ENCODE measurements around the gene PLOD1.

Gene PLOD1

GRCh38 chr1:11942280-11942679, 7.8 kb downstream of the PLOD1 start:
- no peak for DNase-seq

GRCh38 chr1:11943619-11944018, 9.1 kb downstream of the PLOD1 start:
- no peak for DNase-seq

GRCh38 chr1:11944358-11944931, 9.9 kb downstream of the PLOD1 start:
- DNase-seq, result no peak

DNA sequence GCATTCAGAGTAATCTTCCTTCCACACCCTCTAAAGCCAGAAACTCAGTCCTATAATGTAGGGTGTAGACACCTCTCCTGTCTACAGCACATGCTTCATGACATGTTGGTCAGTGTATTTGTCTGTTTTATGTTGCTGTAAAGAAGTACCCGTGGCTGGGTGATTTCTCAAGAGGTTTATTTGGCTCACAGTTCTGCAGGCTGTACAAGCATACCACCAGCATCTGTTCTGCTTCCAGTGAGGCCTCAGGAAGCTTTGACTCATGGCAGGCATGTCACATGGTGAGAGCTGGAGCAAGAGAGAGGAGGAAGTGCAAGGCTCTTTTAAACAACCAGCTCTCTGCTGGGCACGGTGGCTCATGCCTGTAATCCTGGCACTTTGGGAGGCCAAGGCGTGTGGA, 12.1 kb downstream of the PLOD1 start:
- DNase-seq, result peak; percentile 21

DNA sequence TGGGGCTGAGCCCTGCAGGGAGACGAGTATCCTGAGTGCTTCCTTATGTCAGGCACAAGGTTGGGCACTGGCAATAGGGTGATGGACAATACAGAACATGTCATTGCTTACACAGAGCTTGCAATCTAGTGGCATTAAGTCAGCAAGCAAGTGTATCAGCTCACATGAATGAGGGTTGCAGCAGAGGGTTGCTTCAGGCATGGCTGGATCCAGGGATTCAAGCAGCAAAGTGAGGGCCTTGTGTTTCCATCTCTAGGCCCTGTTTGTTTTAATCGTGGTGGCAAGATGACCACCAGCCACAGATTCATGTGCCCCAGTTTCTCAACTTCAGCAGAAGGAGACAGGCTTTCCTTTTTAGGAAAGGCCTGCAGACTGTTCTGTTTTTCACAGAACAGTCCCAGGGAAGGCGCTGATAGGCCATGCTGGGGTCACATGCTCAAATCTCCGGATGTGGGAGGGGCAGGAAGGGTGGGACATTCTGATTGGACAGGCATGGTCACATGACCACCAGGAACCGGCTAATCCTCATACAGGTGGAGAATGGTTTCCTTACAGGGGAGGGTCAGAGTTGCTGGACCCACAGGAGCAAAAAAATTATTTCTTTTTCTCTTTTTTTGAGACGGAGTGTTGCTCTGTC, 14.4 kb downstream of the PLOD1 start:
- DNase-seq, result peak; percentile 44

- no peak for DNase-seq
Measured at GRCh38 chr1:11951901-11952300, 17.4 kb downstream of the PLOD1 start.

DNA sequence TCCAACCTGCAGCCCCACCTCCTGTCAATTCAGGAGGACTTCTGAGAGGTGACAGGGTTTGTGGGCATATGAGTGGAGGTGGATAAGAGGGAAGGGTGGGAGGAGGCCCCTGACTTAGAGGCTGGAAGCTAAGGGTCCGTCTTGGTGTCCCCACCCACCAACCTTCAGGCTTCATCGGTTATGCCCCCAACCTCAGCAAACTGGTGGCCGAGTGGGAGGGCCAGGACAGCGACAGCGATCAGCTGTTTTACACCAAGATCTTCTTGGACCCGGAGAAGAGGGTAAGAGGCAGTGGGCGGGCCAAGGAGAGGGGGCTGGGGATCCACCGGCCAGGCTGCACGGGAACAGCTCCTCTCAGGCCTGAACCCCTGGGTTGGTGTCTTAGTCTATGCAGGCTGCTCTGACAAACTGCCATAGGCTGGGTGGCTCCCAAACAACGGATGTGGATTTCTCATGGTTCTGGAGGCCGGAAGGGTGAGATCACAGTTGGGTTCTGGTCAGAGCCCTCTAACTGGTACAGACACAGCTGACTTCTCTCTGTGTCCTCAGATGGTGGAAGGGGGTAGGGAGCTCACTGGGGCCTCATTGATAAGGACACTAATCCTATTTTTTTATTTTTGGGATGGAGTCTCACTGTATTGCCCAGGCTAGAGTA, 18.1 kb downstream of the PLOD1 start:
- DNase-seq, result no peak

DNA sequence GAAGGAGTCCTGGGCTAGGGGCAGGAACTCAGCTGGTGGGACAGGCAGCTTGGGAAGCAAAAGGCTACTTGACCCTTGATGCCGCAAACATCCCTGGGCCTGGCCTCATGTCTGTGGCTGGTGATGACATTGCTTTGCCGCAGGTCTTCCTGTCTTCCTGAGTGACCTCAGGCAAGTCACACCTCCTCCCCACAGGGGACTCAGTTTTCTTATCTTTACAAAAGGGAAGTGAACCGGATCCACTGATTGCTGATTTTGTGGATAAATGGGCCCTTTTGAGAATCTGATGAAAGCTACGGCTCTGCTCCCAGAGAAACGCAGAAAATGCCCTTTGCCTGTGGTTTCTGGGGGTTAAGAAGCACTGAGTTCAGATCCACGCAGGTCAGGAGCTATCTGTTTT, 20.7 kb downstream of the PLOD1 start:
- DNase-seq, result no peak

- no peak for DNase-seq
Measured at GRCh38 chr1:11957398-11957797, 22.9 kb downstream of the PLOD1 start.

DNA sequence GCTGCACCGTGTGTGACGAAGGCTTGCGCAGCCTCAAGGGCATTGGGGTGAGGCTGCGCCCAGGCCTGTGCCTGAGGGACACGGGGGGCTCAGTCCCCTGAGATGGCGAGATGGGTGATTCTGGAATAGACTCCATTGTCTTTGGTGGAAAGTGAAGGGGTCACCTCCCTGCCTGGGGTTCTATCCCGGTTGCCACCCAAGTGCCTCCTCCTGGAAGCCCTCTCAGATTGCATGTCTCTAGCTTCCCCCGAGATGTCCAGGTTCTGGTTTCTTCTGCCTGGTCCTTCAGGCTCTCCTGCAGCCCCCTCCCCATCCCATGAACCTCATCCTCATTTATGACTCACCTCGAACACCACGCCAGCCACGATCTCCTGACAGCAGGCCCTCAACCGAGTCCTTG, 23.4 kb downstream of the PLOD1 start:
- no peak for DNase-seq

GRCh38 chr1:11960276-11960675, 25.8 kb downstream of the PLOD1 start:
- no peak for DNase-seq

GRCh38 chr1:11960715-11961114, 26.2 kb downstream of the PLOD1 start:
- no peak for DNase-seq

- DNase-seq, result no peak
Measured at GRCh38 chr1:11961230-11961629, 26.7 kb downstream of the PLOD1 start.

DNA sequence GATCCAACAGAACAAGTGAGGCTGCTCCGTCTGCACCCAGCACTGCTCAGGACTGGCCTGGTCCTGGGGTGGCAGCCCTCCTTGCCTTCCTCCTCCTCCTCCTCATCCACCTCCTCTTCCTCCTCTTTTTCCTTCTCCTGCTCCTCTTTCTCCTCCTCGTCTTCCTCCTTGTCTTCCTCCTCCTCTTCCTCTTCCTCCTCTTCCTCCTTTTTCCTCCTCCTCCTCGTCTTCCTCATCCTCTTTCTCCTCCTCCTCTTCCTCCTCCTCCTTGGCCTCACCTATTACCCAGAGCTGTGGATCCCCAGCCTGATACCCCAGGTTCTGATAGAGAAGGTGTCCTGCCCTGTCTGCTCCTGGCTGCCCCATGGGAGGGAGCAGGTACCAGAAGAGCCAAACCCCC, 29.1 kb downstream of the PLOD1 start:
- no peak for DNase-seq

- DNase-seq, result no peak
Measured at GRCh38 chr1:11964656-11965055, 30.1 kb downstream of the PLOD1 start.

- no peak for DNase-seq
Measured at GRCh38 chr1:11967028-11967547, 32.6 kb downstream of the PLOD1 start.

DNA sequence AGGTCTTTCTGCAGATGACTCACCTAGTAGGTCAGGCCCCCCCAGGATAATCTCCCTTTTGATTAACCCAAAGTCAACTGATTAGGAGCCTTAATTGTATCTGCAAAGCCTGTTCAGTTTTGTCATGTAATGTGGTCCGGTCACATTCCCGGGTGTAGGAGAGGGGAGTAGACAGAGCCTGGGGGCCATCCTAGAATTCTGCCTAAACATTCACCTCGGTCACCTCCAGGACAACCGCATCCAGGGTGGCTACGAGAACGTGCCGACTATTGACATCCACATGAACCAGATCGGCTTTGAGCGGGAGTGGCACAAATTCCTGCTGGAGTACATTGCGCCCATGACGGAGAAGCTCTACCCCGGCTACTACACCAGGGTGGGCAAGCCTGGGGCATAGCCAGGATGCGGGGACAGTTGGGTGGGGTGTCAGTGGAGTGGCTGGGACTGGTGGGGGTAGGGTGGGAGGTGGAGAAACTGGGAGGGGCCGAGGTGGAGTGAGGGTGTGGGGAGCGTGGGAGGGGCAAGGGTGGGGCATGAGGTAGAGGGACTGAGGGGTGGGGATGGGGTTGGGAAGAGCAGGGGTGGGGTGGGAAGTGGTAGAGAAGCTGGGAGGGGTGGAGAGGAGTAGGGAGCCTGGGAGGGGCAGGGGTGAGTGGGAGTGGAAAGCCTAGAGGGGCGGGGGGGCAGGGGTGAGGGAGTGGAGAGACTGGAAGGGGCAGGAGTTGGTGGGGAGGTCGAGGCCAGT, 36.1 kb downstream of the PLOD1 start:
- no peak for DNase-seq

GRCh38 chr1:11977625-11978024, 43.1 kb downstream of the PLOD1 start:
- DNase-seq, result no peak

DNA sequence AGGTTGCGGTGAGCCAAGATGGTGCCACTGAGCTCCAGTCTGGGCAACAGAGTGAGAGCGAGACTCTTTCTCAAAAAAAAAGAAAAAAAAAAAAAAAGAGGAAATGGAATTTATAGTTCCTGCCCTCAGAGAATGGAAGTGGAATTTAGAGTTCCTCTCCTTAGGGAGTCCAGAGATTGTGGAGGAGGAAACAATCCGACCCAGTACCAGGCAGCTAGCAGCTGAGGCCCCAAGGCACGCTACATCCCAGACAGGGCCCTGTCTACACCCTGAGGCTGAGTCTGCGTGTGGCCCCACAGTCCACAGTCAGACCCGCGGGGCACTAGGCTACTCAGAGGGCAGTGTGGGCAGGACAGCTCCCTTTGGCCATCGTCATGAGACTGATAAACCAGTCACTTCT, 43.8 kb downstream of the PLOD1 start:
- no peak for DNase-seq

DNA sequence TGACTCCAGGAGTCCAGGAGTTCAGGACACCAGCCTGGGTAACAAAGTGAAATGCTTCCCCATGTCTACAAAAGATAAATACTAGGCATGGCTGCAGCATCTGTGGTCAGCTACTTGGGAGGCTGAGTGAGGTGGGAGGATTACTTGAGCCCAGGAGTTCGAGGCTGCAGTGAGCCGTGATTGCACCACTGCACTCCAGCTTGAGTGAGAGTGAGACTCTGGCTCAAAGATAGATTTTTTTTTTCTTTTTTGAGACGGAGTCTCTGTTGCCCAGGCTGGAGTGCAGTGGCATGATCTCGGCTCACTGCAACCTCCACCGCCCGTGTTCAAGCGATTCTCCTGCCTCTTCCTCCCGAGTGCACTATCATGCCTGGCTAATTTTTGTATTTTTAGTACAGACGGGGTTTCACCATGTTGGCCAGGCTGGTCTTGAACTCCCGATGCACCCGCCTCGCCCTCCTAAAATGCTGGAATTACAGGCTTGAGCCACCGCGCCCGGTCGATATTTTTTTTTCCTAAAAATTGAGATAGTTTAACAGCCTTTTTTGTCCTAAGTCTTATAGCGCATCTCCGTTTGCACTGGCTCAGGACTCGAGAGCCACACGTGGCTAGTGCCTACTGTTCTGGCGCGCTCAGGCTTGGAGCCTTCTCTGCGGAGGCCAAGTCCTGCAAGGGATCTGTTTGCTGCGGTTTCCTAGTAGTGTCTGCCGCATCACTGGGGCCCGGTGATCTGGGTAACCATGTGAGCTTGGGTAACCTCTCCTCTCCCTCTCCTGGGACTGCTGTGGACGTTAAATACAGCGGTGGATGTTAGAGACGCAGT, 44.7 kb downstream of the PLOD1 start:
- DNase-seq, result peak; percentile 15

GRCh38 chr1:11979851-11980675, 45.5 kb downstream of the PLOD1 start, which contains the start of gene MFN2:
TSS of gene MFN2 (plus strand) at chr1:11980444. CDS start at chr1:11989169, 8,725 bp downstream.
- peak; percentile 97 for DNase-seq

- DNase-seq, result peak; percentile 9
Measured at GRCh38 chr1:11980676-11980972, 46.1 kb downstream of the PLOD1 start.

All from activated CD4-positive, alpha-beta T cell treated with anti-CD3 and anti-CD28 coated beads, Interleukin-10, Interleukin-2, amounts not matched to agents 100 ng/mL and 50 ng/mL, durations not matched to agents 16 hours and 8 hours (primary cell).